ENCODE measurements around the gene SPATA31D1.
"Not testable (repeated sequence)": the region's sequence is repeated elsewhere in the genome, so short reads cannot be mapped to it uniquely, and the experiment has no call there.

SPATA31D1 gene

GRCh38 chr9:81988472-81988871, at the start of gene SPATA31D1:
Gene SPATA31D1, plus strand, starts transcription at chr9:81988772. Its CDS starts 47 bp downstream, at chr9:81988819.
- not testable (repeated sequence) for DNase-seq

GRCh38 chr9:81943393-81943792, 45.2 kb upstream of the SPATA31D1 start, which contains the start of gene SPATA31D3:
Gene SPATA31D3, plus strand, starts transcription at chr9:81943500. Its CDS starts 86 bp downstream, at chr9:81943586.
- DNase-seq, result not testable (repeated sequence)

- DNase-seq, result not testable (repeated sequence)
Measured at GRCh38 chr9:81948650-81949049, 39.9 kb upstream of the SPATA31D1 start.

GRCh38 chr9:81953096-81953495, 35.5 kb upstream of the SPATA31D1 start:
- no peak for DNase-seq

- no peak for DNase-seq
Measured at GRCh38 chr9:81955625-81956024, 32.9 kb upstream of the SPATA31D1 start.

- no peak for DNase-seq
Measured at GRCh38 chr9:81964218-81965171, 24.1 kb upstream of the SPATA31D1 start.

- DNase-seq, result no peak
Measured at GRCh38 chr9:81968026-81968425, 20.5 kb upstream of the SPATA31D1 start.

GRCh38 chr9:81969971-81970370, 18.6 kb upstream of the SPATA31D1 start:
- DNase-seq, result no peak

- no peak for DNase-seq
Measured at GRCh38 chr9:81971727-81972126, 16.8 kb upstream of the SPATA31D1 start.

GRCh38 chr9:81974764-81975163, 13.8 kb upstream of the SPATA31D1 start:
- no peak for DNase-seq

- DNase-seq, result no peak
Measured at GRCh38 chr9:81976351-81976750, 12.2 kb upstream of the SPATA31D1 start.

- DNase-seq, result no peak
Measured at GRCh38 chr9:81979196-81979595, 9.4 kb upstream of the SPATA31D1 start.

- no peak for DNase-seq
Measured at GRCh38 chr9:81980568-81980967, 8.0 kb upstream of the SPATA31D1 start.

GRCh38 chr9:81981883-81982282, 6.7 kb upstream of the SPATA31D1 start:
- DNase-seq, result no peak

GRCh38 chr9:81984928-81985327, 3.6 kb upstream of the SPATA31D1 start:
- DNase-seq, result no peak

- no peak for DNase-seq
Measured at GRCh38 chr9:81986051-81986450, 2.5 kb upstream of the SPATA31D1 start.

GRCh38 chr9:81989700-81990099, 1.1 kb downstream of the SPATA31D1 start:
- DNase-seq, result no peak

- DNase-seq, result no peak
Measured at GRCh38 chr9:81993656-81994055, 5.1 kb downstream of the SPATA31D1 start.

- no peak for DNase-seq
Measured at GRCh38 chr9:81999806-82000205, 11.2 kb downstream of the SPATA31D1 start.

GRCh38 chr9:82010711-82011110, 22.1 kb downstream of the SPATA31D1 start:
- no peak for DNase-seq

- DNase-seq, result no peak
Measured at GRCh38 chr9:82011133-82011532, 22.6 kb downstream of the SPATA31D1 start.

- no peak for DNase-seq
Measured at GRCh38 chr9:82012276-82012675, 23.7 kb downstream of the SPATA31D1 start.

- no peak for DNase-seq
Measured at GRCh38 chr9:82020331-82020730, 31.8 kb downstream of the SPATA31D1 start.

- DNase-seq, result no peak
Measured at GRCh38 chr9:82021198-82021597, 32.6 kb downstream of the SPATA31D1 start.
